GM18526 (cell line): Measurements from ENCODE around the gene SSRP1.

Source experiments
- POLR2A ChIP-seq: IDR thresholded peaks from 3 replicates; pipeline ENCODE4 v1.6.1; 2011; ENCODE audit not compliant: insufficient read length; ENCODE audit errors: extremely low read depth

The SSRP1 gene

GRCh38 chr11:57315491-57315890, 20.2 kb downstream of the SSRP1 start:
- TF ChIP-seq POLR2A = no peak

GRCh38 chr11:57314221-57314973, 21.3 kb downstream of the SSRP1 start:
- TF ChIP-seq POLR2A = no peak

- no peak for TF ChIP-seq POLR2A
These were observed 21.9 kb downstream of the SSRP1 start for GRCh38 chr11:57313788-57314135.

DNA sequence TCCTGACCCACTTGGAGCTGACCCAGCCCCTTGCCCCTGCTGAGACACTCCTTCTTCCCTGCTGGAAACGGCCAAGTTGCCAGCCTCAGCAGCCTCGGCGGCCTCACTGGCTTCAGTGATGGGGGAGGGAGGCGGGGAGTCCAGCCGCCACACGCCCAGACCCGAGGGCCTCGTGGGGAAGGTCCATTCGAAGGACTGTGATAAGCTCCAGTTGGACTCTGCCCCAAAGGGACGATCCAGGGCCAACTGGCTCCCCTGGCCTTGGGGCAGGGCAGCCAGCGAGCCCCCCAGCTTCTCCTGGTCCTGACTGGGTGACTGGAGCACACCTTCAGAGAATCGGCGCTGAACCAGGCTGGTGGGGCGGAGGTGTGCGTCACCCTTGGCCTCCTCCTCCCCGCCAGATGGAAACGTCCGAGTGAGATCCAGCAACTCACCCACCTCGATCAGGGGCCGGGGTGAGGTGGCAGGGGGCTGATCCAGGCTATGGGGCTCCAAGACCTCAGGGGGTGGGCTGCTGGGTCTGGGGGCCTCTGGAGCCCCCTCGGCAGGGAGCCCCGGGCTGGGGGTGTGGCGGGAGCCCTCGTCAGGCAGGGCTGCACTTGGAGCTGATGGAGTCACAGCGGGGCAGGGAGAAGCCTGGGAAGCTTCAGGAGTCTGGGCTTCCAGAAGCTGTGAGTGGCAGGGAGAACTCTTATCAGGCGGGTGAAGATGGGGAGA, 22.5 kb downstream of the SSRP1 start:
- TF ChIP-seq POLR2A = no peak

GRCh38 chr11:57312511-57313021, 23.1 kb downstream of the SSRP1 start:
- TF ChIP-seq POLR2A = no peak

DNA sequence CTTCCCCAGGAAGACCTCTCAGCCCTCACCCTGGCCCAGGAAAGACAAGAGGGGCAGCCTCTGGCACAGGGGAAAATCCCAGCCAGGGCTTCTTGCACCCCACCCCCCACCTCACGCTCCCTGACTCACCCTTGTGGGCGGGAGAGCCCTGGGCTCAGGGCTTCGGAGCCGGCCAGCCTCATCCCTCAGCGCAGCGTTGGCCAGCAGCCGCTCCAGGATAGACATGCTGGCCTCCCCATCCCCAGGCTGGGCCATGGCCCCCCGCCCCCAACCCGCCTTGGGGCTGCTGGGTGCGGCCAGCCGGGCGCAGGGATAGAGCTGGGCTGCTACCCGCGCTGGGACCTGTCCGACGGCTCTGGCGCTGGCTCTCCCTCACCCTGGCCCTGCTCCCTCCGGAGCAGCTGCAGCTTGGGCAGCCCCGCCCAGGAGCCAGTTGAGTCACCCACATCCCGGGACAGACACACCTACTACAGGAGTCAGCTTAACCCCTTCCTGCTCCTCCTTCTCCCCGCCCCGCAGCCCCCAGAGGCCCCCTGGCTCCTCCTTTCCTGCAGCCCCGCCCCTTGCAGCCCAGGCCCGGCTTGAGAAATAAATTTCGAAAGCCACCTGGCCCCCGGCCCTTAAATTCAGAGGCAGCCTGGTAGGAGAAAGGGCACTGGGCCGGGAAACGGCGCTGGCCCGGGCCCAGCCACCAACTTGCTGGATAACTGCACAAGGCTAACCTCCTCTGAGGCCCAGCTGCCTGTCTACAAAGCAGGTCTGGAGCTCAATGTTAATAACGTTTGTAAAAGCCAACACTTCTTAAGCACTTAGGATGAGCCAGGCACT, 24.4 kb downstream of the SSRP1 start:
- no peak for TF ChIP-seq POLR2A

- no peak for TF ChIP-seq POLR2A
These were observed 25.0 kb downstream of the SSRP1 start for GRCh38 chr11:57310630-57311086.

GRCh38 chr11:57310091-57310490, 25.6 kb downstream of the SSRP1 start:
- no peak for TF ChIP-seq POLR2A

GRCh38 chr11:57309106-57310059, 26.3 kb downstream of the SSRP1 start:
- TF ChIP-seq POLR2A = no peak

- TF ChIP-seq POLR2A = no peak
These were observed 27.1 kb downstream of the SSRP1 start for GRCh38 chr11:57308426-57309060.

DNA sequence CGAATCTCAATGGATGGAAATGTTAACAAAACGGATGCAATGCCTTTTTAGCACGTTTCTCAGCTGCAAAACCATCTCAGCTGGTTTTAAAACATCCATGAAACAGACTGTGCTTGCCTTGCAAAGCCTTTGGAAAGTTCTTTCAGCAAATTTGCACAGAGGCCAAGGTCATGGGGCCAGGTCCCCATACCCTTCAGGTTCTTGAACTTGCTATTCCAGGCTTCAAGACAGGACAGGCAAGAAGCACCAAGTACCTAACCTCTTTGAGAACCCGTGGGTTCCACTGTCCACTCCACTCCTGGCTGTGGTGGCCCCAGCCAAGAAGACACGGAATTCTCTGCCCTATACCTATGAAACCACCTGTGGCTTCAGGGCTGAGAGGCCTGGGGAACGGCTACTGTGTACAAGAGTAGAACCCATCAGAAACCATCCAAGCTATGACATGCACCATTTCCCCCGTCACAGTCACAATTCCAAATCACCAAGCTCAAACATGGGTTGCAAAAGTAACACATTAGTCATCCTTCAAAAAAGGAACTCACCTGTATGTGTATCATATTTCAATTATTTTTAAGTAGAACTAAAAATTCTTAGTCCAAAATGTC, 27.9 kb downstream of the SSRP1 start:
- TF ChIP-seq POLR2A = no peak

- no peak for TF ChIP-seq POLR2A
These were observed 28.6 kb downstream of the SSRP1 start for GRCh38 chr11:57306940-57307565.
